Right lobe of liver (tissue), 6 donors: ENCODE measurements around the gene AKAP14. TPM values are rescaled to one million over a fixed set of nuclear protein-coding genes. Genes with fewer than 3 reads are reported as not detected.
A peak's percentile ranks its signal among the peaks of the same experiment; 100 is the strongest.
"Not testable (repeated sequence)": the region's sequence is repeated elsewhere in the genome, so short reads cannot be mapped to it uniquely, and the experiment has no call there.

Experiments used
- ATAC-seq, 4 donors: fragments of 200-7000 bp; cut with Tn5 transposase; one replicate each; pipeline ENCODE4 v1.9.1; 2020; ENCODE audit warnings: mild to moderate bottlenecking in 4 of 4, moderate library complexity in 4 of 4
- DNase-seq, 3 donors: peaks; one replicate each; pipeline ENCODE4 v3.0.0-alpha.2; 2020
- H3K27ac ChIP-seq, 3 donors: fragments of 200-600 bp; one replicate each; pipeline ENCODE4 v1.8.0; 2022
- H3K27me3 ChIP-seq, 2 donors: fragments of 200-600 bp; one replicate each; pipeline ENCODE4 v1.8.0; 2022
- H3K36me3 ChIP-seq, 4 donors: fragments of 200-600 bp; sonication (generic) in 1 of 4; one replicate each; pipeline versions ENCODE4 v1.5.1 to v1.8.0; 2017 to 2022; ENCODE audit warnings: control low read depth in 1 of 4
- H3K4me1 ChIP-seq, 4 donors: fragments of 200-600 bp; sonication (generic) in 1 of 4; one replicate each; pipeline versions ENCODE4 v1.5.1 to v1.8.0; 2017 to 2022; ENCODE audit warnings: control low read depth in 1 of 4
- H3K4me3 ChIP-seq, 3 donors: fragments of 200-600 bp; one replicate each; pipeline ENCODE4 v1.8.0; 2022
- H3K9me3 ChIP-seq, 4 donors: fragments of 200-600 bp; sonication (generic) in 1 of 4; one replicate each; pipeline versions ENCODE4 v1.5.1 to v1.8.0; 2017 to 2022; ENCODE audit warnings: control low read depth in 1 of 4
- CTCF ChIP-seq, 4 donors: fragments of 200-600 bp in 3 of 4; fragments of 450-650 bp in 1 of 4; IDR thresholded peaks; one replicate each; pipeline versions ENCODE4 v1.5.1 to v1.8.0; 2016 to 2022; ENCODE audit warnings: antibody characterized with exemption in 4 of 4, mild to moderate bottlenecking in 2 of 4
- POLR2A ChIP-seq: fragments of 450-650 bp; IDR thresholded peaks from one replicate; pipeline ENCODE4 v1.6.1; 2017; ENCODE audit warnings: antibody characterized with exemption, mild to moderate bottlenecking
- WGBS: methylation state at CpG from one replicate; pipeline ENCODE4 v1.1.6; 2018; ENCODE audit warnings: low coverage, low lambda C conversion rate; ENCODE audit not compliant: insufficient coverage; ENCODE audit errors: missing lambda C conversion rate; 5-methylcytosine and 5-hydroxymethylcytosine counted together
- intact Hi-C, 2 donors: fragments of 100-400 bp; cut with DNase I; formaldehyde crosslinking; loops; one replicate each; pipeline versions ENCODE4 v1.11.2 to v1.14.1; 2022
- total RNA-seq, 6 experiments: library from RNA; depleted of rRNA in 2 of 6; stranded (reverse); fragments of >200 nt in 2 of 6; fragmentation: NEBNext Ultra II Directional in 3 of 6; extraction: Animal tissue kit (Norgen Biotek cat#: 25700) in 3 of 6; gene quantifications; one replicate each; pipeline versions ENCODE4 v1.1.0 to v1.2.4, GENCODE V29; 2016 to 2023
- donor health status: DM: no; HTN: yes; CAD: no.
- donor health status: DM: no; HTN: no; CAD: no.
- donor health status: DM: no; HTN: no; CAD: no.
- donor health status: DM: no; HTN: yes; CAD: no.
- donor health status: DM: no; HTN: yes; CAD: no.

AKAP14 gene
- total RNA-seq, 6 experiments from 2014 or later, result not detected

- Histone ChIP-seq H3K4me3 (no peak overlapping the region), H3K9me3 (no peaks in the 10 kb centered on the region), H3K36me3 (no peaks in the 10 kb centered on the region), H3K27ac (no peak overlapping the region), H3K27me3 (no peaks in the 10 kb centered on the region), H3K4me1 (no peaks in the 10 kb centered on the region)
- DNase-seq (no peak), ATAC-seq (peak; percentile 89 to 94 (median 92))
- TF ChIP-seq CTCF (IDR thresholded peaks at IDR 0.05), result peak; percentile 46 to 73 (median 68)
- no peak for TF ChIP-seq POLR2A
- WGBS, result 46% methylated on average over 4 of the region's 11 CpGs
- intact Hi-C loops, result no loop called here
These were observed 14.9 kb upstream of the AKAP14 start for GRCh38 chrX:119880552-119881437.

- ATAC-seq, result peak; percentile 44 to 79 (median 51)
- WGBS, result 46% methylated on average over 10 of the region's 11 CpGs
- no peak for DNase-seq
- no peaks in the 10 kb centered on the region for H3K9me3 ChIP-seq
- no peaks in the 10 kb centered on the region for H3K36me3 ChIP-seq
- TF ChIP-seq POLR2A, result no peak
- TF ChIP-seq CTCF (IDR thresholded peaks at IDR 0.05), result no peak
- H3K27me3 ChIP-seq, result no peaks in the 10 kb centered on the region
- peak overlapping the region in 1 of 3 donors; percentile 7 for H3K4me3 ChIP-seq
- intact Hi-C loops, result no loop called here
- H3K27ac ChIP-seq, result no peak overlapping the region
- H3K4me1 ChIP-seq, result no peaks in the 10 kb centered on the region
These were observed 9.9 kb upstream of the AKAP14 start for GRCh38 chrX:119885554-119886428.

DNA sequence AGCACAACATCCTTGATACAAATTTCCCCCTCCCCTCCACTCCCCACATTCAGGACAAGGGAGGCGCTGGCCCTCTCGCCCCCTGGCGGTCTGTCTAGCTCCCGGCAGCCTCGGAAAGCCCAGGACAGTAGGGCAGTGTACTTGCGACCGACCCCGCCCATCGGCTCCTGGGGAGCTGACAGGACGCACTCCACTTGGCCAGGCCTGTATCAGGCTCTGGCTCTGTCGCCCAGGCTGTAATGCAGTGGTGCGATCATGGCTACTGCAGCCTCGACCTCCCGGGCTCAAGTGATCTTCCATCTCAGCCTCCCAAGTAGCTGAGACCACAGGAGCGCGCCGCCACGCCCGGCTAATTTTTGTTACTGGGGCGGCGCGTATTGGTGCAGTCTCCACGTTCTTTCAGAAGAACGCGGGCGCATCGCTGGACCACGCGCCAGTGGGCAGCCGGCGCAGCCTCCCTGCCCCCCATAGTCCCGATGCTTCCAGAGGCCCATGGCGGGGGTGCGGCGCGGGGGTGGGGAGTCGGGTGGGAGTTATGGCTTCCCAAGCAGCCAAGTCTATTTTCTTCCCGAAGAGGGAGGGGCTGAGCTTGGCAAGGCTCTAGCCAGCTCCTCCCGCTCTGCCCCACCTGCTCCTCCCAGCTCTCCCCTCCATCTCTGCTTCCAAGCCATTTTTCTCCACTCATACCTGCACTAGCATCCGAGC lies 7.8 kb upstream of the AKAP14 start:
- Histone ChIP-seq H3K36me3 (no peaks in the 10 kb centered on the region), H3K4me3 (peak overlapping the region in 1 of 3 donors; percentile 2), H3K4me1 (no peaks in the 10 kb centered on the region), H3K27me3 (no peaks in the 10 kb centered on the region), H3K9me3 (no peaks in the 10 kb centered on the region), H3K27ac (no peak overlapping the region)
- TF ChIP-seq CTCF (IDR thresholded peaks at IDR 0.05), result peak; percentile 33 to 44 (median 39)
- TF ChIP-seq POLR2A, result no peak
- intact Hi-C loops, result no loop called here
- ATAC-seq, result peak; percentile 91 to 95 (median 92)
- 35% methylated on average over 5 of the region's 40 CpGs for WGBS
- DNase-seq, result peak; percentile 51 to 69 (median 62)

- WGBS, result no CpG with 5 or more reads among the region's 36 CpGs
- H3K27me3 ChIP-seq, intact Hi-C loops, DNase-seq, ATAC-seq, H3K9me3 ChIP-seq, H3K36me3 ChIP-seq, H3K4me3 ChIP-seq, H3K27ac ChIP-seq, H3K4me1 ChIP-seq: not testable (repeated sequence)
These were observed 5.1 kb upstream of the AKAP14 start for GRCh38 chrX:119890626-119891025.

- H3K4me1 ChIP-seq, H3K9me3 ChIP-seq, H3K27me3 ChIP-seq, DNase-seq, ATAC-seq, H3K27ac ChIP-seq, intact Hi-C loops, H3K4me3 ChIP-seq, H3K36me3 ChIP-seq: not testable (repeated sequence)
- 47% methylated on average over 11 of the region's 16 CpGs for WGBS
These were observed 3.6 kb upstream of the AKAP14 start for GRCh38 chrX:119891961-119892692.
